Spleen (tissue), 11 donors: ENCODE measurements around the gene UGT1A4. TPM values are rescaled to one million over a fixed set of nuclear protein-coding genes. Genes with fewer than 3 reads are reported as not detected.

Experiments used
- DNase-seq: peaks from one replicate; pipeline ENCODE4 v3.0.0-alpha.2; 2020
- H3K27ac ChIP-seq, 8 donors: fragments of 200-600 bp; sonication (generic) in 7 of 8; 1 replicate in 4 of 8; 2 replicates in 4 of 8; pipeline versions ENCODE4 v1.5.0 to v1.8.0; 2016 to 2021; ENCODE audit warnings: inconsistent platforms in 4 of 8, mild to moderate bottlenecking in 4 of 8, moderate library complexity in 1 of 8
- H3K27me3 ChIP-seq, 7 donors: fragments of 200-600 bp; sonication (generic) in 6 of 7; replicated peaks in 1 of 7; 1 replicate in 4 of 7; 2 replicates in 3 of 7; pipeline versions ENCODE4 v1.5.0 to v1.8.0; 2016 to 2021; ENCODE audit warnings: inconsistent platforms in 3 of 7, mild to moderate bottlenecking in 1 of 7
- H3K36me3 ChIP-seq, 6 donors: fragments of 200-600 bp; sonication (generic) in 5 of 6; 1 replicate in 4 of 6; 2 replicates in 2 of 6; pipeline versions ENCODE4 v1.5.0 to v1.8.0; 2016 to 2021; ENCODE audit warnings: inconsistent platforms in 2 of 6
- H3K4me1 ChIP-seq, 6 donors: fragments of 200-600 bp; sonication (generic) in 5 of 6; 1 replicate in 3 of 6; 2 replicates in 3 of 6; pipeline versions ENCODE4 v1.5.0 to v1.8.0; 2016 to 2021; ENCODE audit warnings: inconsistent platforms in 3 of 6
- H3K4me3 ChIP-seq, 8 donors: fragments of 200-600 bp; sonication (generic) in 7 of 8; 1 replicate in 4 of 8; 2 replicates in 4 of 8; pipeline versions ENCODE4 v1.5.0 to v1.8.0; 2016 to 2021; ENCODE audit warnings: inconsistent platforms in 4 of 8, mild to moderate bottlenecking in 4 of 8, moderate library complexity in 2 of 8
- H3K9me3 ChIP-seq, 8 donors: fragments of 200-600 bp; sonication (generic) in 7 of 8; 1 replicate in 4 of 8; 2 replicates in 4 of 8; pipeline versions ENCODE4 v1.5.0 to v1.8.0; 2016 to 2021; ENCODE audit warnings: inconsistent platforms in 4 of 8
- CTCF ChIP-seq, 11 experiments: fragments of 200-600 bp in 7 of 11; fragments of 450-650 bp in 4 of 11; sonication (generic) in 4 of 11; IDR thresholded peaks in 8 of 11; conservative IDR thresholded peaks in 3 of 11; 1 replicate in 7 of 11; 2 replicates in 4 of 11; pipeline versions ENCODE4 v1.4.0 to v1.8.0; 2016 to 2021; ENCODE audit warnings: antibody characterized with exemption in 11 of 11, inconsistent platforms in 4 of 11, mild to moderate bottlenecking in 1 of 11
- POLR2A ChIP-seq, 3 donors: fragments of 450-650 bp; IDR thresholded peaks; one replicate each; pipeline ENCODE4 v1.5.1; 2017; ENCODE audit warnings: antibody characterized with exemption in 3 of 3, mild to moderate bottlenecking in 1 of 3
- POLR2AphosphoS5 ChIP-seq, 3 donors: sonication (generic); formaldehyde crosslinking; IDR thresholded peaks; one replicate each; pipeline ENCODE4 v1.5.1; 2017; ENCODE audit warnings: antibody characterized with exemption in 3 of 3
- WGBS, 5 donors: extraction: QIAGEN DNeasy Blood & Tissue Kit in 3 of 5; methylation state at CpG; one replicate each; pipeline versions ENCODE4 v1.1.5 to v1.1.7; 2013 to 2018; 5-methylcytosine and 5-hydroxymethylcytosine counted together
- intact Hi-C: fragments of 100-400 bp; cut with DNase I; formaldehyde crosslinking; loops from one replicate; pipeline ENCODE4 v1.15.0; 2023; ENCODE audit warnings: low total_unique reads
- polyA plus RNA-seq, 3 donors: library from polyadenylated mRNA; stranded (reverse); fragments of 200-250 nt; gene quantifications; one replicate each; pipeline ENCODE4 v1.2.1, GENCODE V29; 2013
- total RNA-seq, 7 donors: library from RNA; depleted of rRNA in 3 of 7; stranded (reverse); fragments of >200 nt in 3 of 7; fragmentation: NEBNext Ultra II Directional in 4 of 7; extraction: Animal tissue kit (Norgen Biotek cat#: 25700) in 4 of 7; gene quantifications; one replicate each; pipeline versions ENCODE4 v1.1.0 to v1.2.1, GENCODE V29; 2016 to 2021
- donor health status: healthy with polysubstance abuse.
- donor health status: DM: no; HTN: no; CAD: no; lungs with moderate emphysema.
- donor health status: DM: no; HTN: no; CAD: no.
- donor health status: Bipolar disorder and iron deficiency.
- donor health status: healthy.
- donor health status: DM: no; HTN: no; CAD: no.
- donor health status: DM: yes; HTN: yes; CAD: no.

Gene UGT1A4
- total and polyA plus RNA-seq, 10 donors: not detected

GRCh38 chr2:233680361-233681045 lies 38.0 kb upstream of the UGT1A4 start:
- no peak for TF ChIP-seq CTCF (IDR thresholded peaks at IDR 0.05 in 8 of 11, conservative IDR thresholded peaks at IDR 0.05 in 3 of 11)
- Histone ChIP-seq H3K9me3 (no peaks in the 10 kb centered on the region), H3K4me3 (no peak overlapping the region), H3K4me1 (no peaks in the 10 kb centered on the region), H3K27me3 (peaks cover 0 to 7% (median 0%) of the 10 kb centered on the region in 7 donors), H3K27ac (no peak overlapping the region), H3K36me3 (no peaks in the 10 kb centered on the region)
- intact Hi-C loops: no loop called here
- no peak for DNase-seq
- WGBS, 5 donors: 75 to 93% (median 83%) methylated on average over 4 of the region's 4 CpGs

- intact Hi-C loops: no loop called here
- Histone ChIP-seq H3K27ac (no peak within 1 kb of the TSS), H3K9me3 (no peaks in the 10 kb centered on the region), H3K27me3 (peaks cover 0 to 6% (median 0%) of the 10 kb centered on the region in 7 donors), H3K4me1 (no peaks in the 10 kb centered on the region), H3K4me3 (no peak within 1 kb of the TSS), H3K36me3 (no peaks in the 10 kb centered on the region)
- TF ChIP-seq POLR2A (IDR thresholded peaks at IDR 0.05) (no peak), POLR2AphosphoS5 (IDR thresholded peaks at IDR 0.05) (no peak), CTCF (IDR thresholded peaks at IDR 0.05 in 8 of 11, conservative IDR thresholded peaks at IDR 0.05 in 3 of 11) (no peak)
- WGBS, 5 donors: 73 to 93% (median 78%) methylated on average over 5 of the region's 5 CpGs
- DNase-seq: no peak
Observed at GRCh38 chr2:233681521-233682099, 36.9 kb upstream of the UGT1A4 start, which contains the start of gene UGT1A7. UGT1A7 (plus strand) TSS chr2:233681901; CDS start chr2:233681938, 37 bp downstream.

GRCh38 chr2:233684640-233685039 lies 33.9 kb upstream of the UGT1A4 start:
- no peaks in the 10 kb centered on the region for H3K4me1 ChIP-seq

More at GRCh38 chr2:233684640-233685039, 33.9 kb upstream of the UGT1A4 start:
- TF ChIP-seq CTCF (IDR thresholded peaks at IDR 0.05 in 8 of 11, conservative IDR thresholded peaks at IDR 0.05 in 3 of 11) (no peak), POLR2AphosphoS5 (IDR thresholded peaks at IDR 0.05) (no peak), POLR2A (IDR thresholded peaks at IDR 0.05) (no peak)
- H3K36me3 ChIP-seq: no peaks in the 10 kb centered on the region
- intact Hi-C loops: no loop called here
- H3K27me3 ChIP-seq: peaks cover 0 to under 1% (median 0%) of the 10 kb centered on the region in 7 donors
- no peak for DNase-seq
- H3K27ac ChIP-seq: no peak overlapping the region
- WGBS, 5 donors: 66 to 96% (median 86%) methylated on average over 1 of the region's 1 CpG
- no peaks in the 10 kb centered on the region for H3K9me3 ChIP-seq
- no peak overlapping the region for H3K4me3 ChIP-seq
